HCT116 (cell line): Measurements from ENCODE around the gene SUSD5. TPM values are rescaled to one million over a fixed set of nuclear protein-coding genes. Genes with fewer than 3 reads are reported as not detected.

Experiments used
- ATAC-seq: fragments of 200-7000 bp; cut with Tn5 transposase; 2 replicates; pipeline ENCODE4 v1.9.1; 2020; ENCODE audit warnings: mild to moderate bottlenecking, moderate library complexity
- Bru-seq: library from RNA; stranded (reverse); fragments of 400-500 nt; gene quantifications from one replicate; lab custom pipeline; 2021; lab: Mats Ljungman, UMichigan
- BruChase-seq, 2 experiments: library from RNA; stranded (reverse); fragments of 400-500 nt; gene quantifications; one replicate each; lab custom pipeline; 2021; lab: Mats Ljungman, UMichigan
- BruUV-seq: library from RNA; stranded (reverse); fragments of 400-500 nt; replicated peaks from 2 replicates; lab custom pipeline; 2021; lab: Mats Ljungman, UMichigan
- CTCF ChIA-PET: fragments of 300-600 bp; sonication (Branson Sonifier 250); formaldehyde crosslinking; loops from one replicate; lab custom pipeline; 2021; ENCODE audit warnings: antibody characterized with exemption; lab: Charles Lee
- POLR2A ChIA-PET: fragments of 300-600, 350-600 bp; sonication (Branson Sonifier 250); formaldehyde crosslinking; loops from one replicate; lab custom pipeline; 2021; ENCODE audit warnings: antibody characterized with exemption; lab: Charles Lee
- RAD21 ChIA-PET, 2 experiments: fragments of 300-600 bp; sonication (Branson Sonifier 250); formaldehyde crosslinking; loops; one replicate each; lab custom pipeline; 2023; ENCODE audit warnings: low total read pairs in 2 of 2; ENCODE audit not compliant: uncharacterized antibody in 2 of 2, unreplicated experiment in 2 of 2, low non-redundant PET in 1 of 2; lab: Charles Lee
- DNase-seq: peaks from one replicate; pipeline ENCODE4 v3.0.0-alpha.2; 2010; ENCODE audit warnings: low read depth, low spot score
- H2AFZ ChIP-seq: fragments of 200-600 bp; shearing (Covaris generic), sonication (generic); 2 replicates; pipeline ENCODE4 v1.6.1; 2017; ENCODE audit warnings: low read depth, mixed run types, mixed read lengths, antibody characterized with exemption, low read length; ENCODE audit not compliant: poor library complexity, severe bottlenecking
- H3K27ac ChIP-seq: 2 replicates; pipeline ENCODE4 v1.5.1; 2012; ENCODE audit warnings: low read depth, low read length
- H3K27me3 ChIP-seq: fragments of 200-600 bp; sonication (generic); 2 replicates; pipeline ENCODE4 v1.6.1; 2016; ENCODE audit warnings: mixed run types, low read length, mixed read lengths; ENCODE audit not compliant: insufficient read depth
- H3K36me3 ChIP-seq, 2 experiments: fragments of 200-500 bp in 1 of 2; fragments of 200-600 bp in 1 of 2; sonication (Bioruptor generic) in 1 of 2; sonication (generic) in 1 of 2; 2 replicates each; pipeline versions ENCODE4 v1.5.1 to v1.6.1; 2014 to 2016; ENCODE audit warnings: low read length in 2 of 2, inconsistent platforms in 1 of 2, mixed read lengths in 1 of 2, mixed run types in 1 of 2; ENCODE audit not compliant: insufficient read depth in 2 of 2, control insufficient read depth in 1 of 2
- H3K4me1 ChIP-seq, 2 experiments: fragments of 200-600 bp in 1 of 2; sonication (generic) in 1 of 2; 2 replicates each; pipeline versions ENCODE4 v1.5.1 to v1.6.1; 2012 to 2017; ENCODE audit warnings: low read length in 2 of 2, inconsistent platforms in 1 of 2, mild to moderate bottlenecking in 1 of 2, mixed read lengths in 1 of 2, mixed run types in 1 of 2, moderate library complexity in 1 of 2; ENCODE audit not compliant: insufficient read depth in 2 of 2, control insufficient read depth in 1 of 2
- H3K4me2 ChIP-seq: fragments of 200-600 bp; sonication (generic); 2 replicates; pipeline ENCODE4 v1.6.1; 2017; ENCODE audit warnings: mixed run types, low read length, mixed read lengths
- H3K4me3 ChIP-seq, 2 experiments: fragments of 200-600 bp in 1 of 2; sonication (generic) in 1 of 2; replicated peaks in 1 of 2; 2 replicates each; pipeline ENCODE4 v1.5.1; 2011 to 2016; ENCODE audit warnings: low read length in 2 of 2, control low read depth in 1 of 2, low read depth in 1 of 2, mild to moderate bottlenecking in 1 of 2, mixed read lengths in 1 of 2, mixed run types in 1 of 2
- H3K79me2 ChIP-seq: fragments of 200-600 bp; sonication (generic); 2 replicates; pipeline ENCODE4 v1.6.1; 2017; ENCODE audit warnings: mild to moderate bottlenecking, mixed run types, low read length, moderate library complexity, mixed read lengths; ENCODE audit not compliant: insufficient read depth
- H3K9ac ChIP-seq: fragments of 200-600 bp; sonication (generic); 2 replicates; pipeline ENCODE4 v1.6.1; 2016; ENCODE audit warnings: low read length, mixed read lengths
- H3K9me2 ChIP-seq: fragments of 200-600 bp; sonication (generic), shearing (Covaris generic); 2 replicates; pipeline ENCODE4 v1.6.1; 2017; ENCODE audit warnings: mixed run types, mild to moderate bottlenecking, moderate library complexity; ENCODE audit not compliant: insufficient read depth
- H3K9me3 ChIP-seq, 2 experiments: fragments of 200-500 bp in 1 of 2; fragments of 200-600 bp in 1 of 2; sonication (Bioruptor generic) in 1 of 2; sonication (generic) in 1 of 2; 2 replicates each; pipeline ENCODE4 v1.6.1; 2014 to 2017; ENCODE audit warnings: low read length in 2 of 2, mixed read lengths in 2 of 2, inconsistent platforms in 1 of 2, low read depth in 1 of 2, mild to moderate bottlenecking in 1 of 2, mixed run types in 1 of 2, moderate library complexity in 1 of 2; ENCODE audit not compliant: control insufficient read depth in 1 of 2, insufficient read depth in 1 of 2
- H4K20me1 ChIP-seq: fragments of 200-600 bp; sonication (generic), shearing (Covaris generic); 2 replicates; pipeline ENCODE4 v1.6.1; 2017; ENCODE audit warnings: mixed run types, mild to moderate bottlenecking, moderate library complexity; ENCODE audit not compliant: insufficient read depth
- ATF3 ChIP-seq: IDR thresholded peaks from 2 replicates; pipeline ENCODE4 v1.6.1; 2012
- CBX3 ChIP-seq: IDR thresholded peaks from 2 replicates; pipeline ENCODE4 v1.6.1; 2012; ENCODE audit warnings: low read depth
- CTCF ChIP-seq, 3 experiments: fragments of 200-600 bp in 1 of 3; sonication (generic) in 1 of 3; IDR thresholded peaks in 2 of 3; conservative IDR thresholded peaks in 1 of 3; 2 replicates each; pipeline ENCODE4 v1.5.1; 2012 to 2017; ENCODE audit warnings: low read depth in 2 of 3, low read length in 2 of 3, antibody characterized with exemption in 1 of 3, borderline replicate concordance in 1 of 3, control low read depth in 1 of 3, mild to moderate bottlenecking in 1 of 3, mixed read lengths in 1 of 3, mixed run types in 1 of 3, moderate library complexity in 1 of 3; ENCODE audit not compliant: insufficient read depth in 1 of 3
- ELF1 ChIP-seq: IDR thresholded peaks from 2 replicates; pipeline ENCODE4 v1.6.1; 2012; ENCODE audit warnings: low read depth, borderline replicate concordance
- EZH2 ChIP-seq: fragments of 200-600 bp; sonication (generic); IDR thresholded peaks from 2 replicates; pipeline ENCODE4 v1.6.1; 2017; ENCODE audit warnings: antibody characterized with exemption, mixed run types
- EZH2phosphoT487 ChIP-seq: fragments of 200-600 bp; IDR thresholded peaks from 2 replicates; pipeline ENCODE4 v1.6.1; 2018; ENCODE audit warnings: antibody characterized with exemption, borderline replicate concordance
- FOSL1 ChIP-seq: IDR thresholded peaks from 2 replicates; pipeline ENCODE4 v1.6.1; 2012; ENCODE audit warnings: low read depth
- JUND ChIP-seq: IDR thresholded peaks from 2 replicates; pipeline ENCODE4 v1.6.1; 2012
- MAX ChIP-seq: IDR thresholded peaks from 2 replicates; pipeline ENCODE4 v1.6.1; 2012
- POLR2A ChIP-seq: IDR thresholded peaks from 2 replicates; pipeline ENCODE4 v1.7.0; 2011; ENCODE audit warnings: borderline replicate concordance; ENCODE audit not compliant: insufficient read depth, insufficient read length; ENCODE audit errors: extremely low read depth
- REST ChIP-seq: IDR thresholded peaks from 2 replicates; pipeline ENCODE4 v1.6.1; 2012; ENCODE audit warnings: low read depth
- SIN3A ChIP-seq: IDR thresholded peaks from 2 replicates; pipeline ENCODE4 v1.6.1; 2012; ENCODE audit warnings: low read depth
- SP1 ChIP-seq: IDR thresholded peaks from 2 replicates; pipeline ENCODE4 v1.6.1; 2012; ENCODE audit warnings: low read depth
- SRF ChIP-seq: IDR thresholded peaks from 2 replicates; pipeline ENCODE4 v1.6.1; 2012; ENCODE audit warnings: low read depth
- TCF7L2 ChIP-seq: IDR thresholded peaks from 2 replicates; pipeline ENCODE4 v1.7.0; 2011; ENCODE audit warnings: borderline replicate concordance, inconsistent platforms; ENCODE audit not compliant: insufficient read depth, insufficient read length; ENCODE audit errors: extremely low read depth
- YY1 ChIP-seq: IDR thresholded peaks from 2 replicates; pipeline ENCODE4 v1.6.1; 2011; ENCODE audit warnings: low read length, low read depth, moderate library complexity, mild to moderate bottlenecking; ENCODE audit not compliant: insufficient replicate concordance; ENCODE audit errors: extremely low read depth
- ZBTB33 ChIP-seq: IDR thresholded peaks from 2 replicates; pipeline ENCODE4 v1.6.1; 2011; ENCODE audit warnings: mild to moderate bottlenecking, low read length, moderate library complexity; ENCODE audit not compliant: insufficient replicate concordance; ENCODE audit errors: extremely low read depth
- intact Hi-C: fragments of 100-400 bp; cut with micrococcal nuclease; formaldehyde crosslinking; loops from 2 replicates; pipeline ENCODE4 v1.10.0; 2022
- long read RNA-seq: library from polyadenylated mRNA; unstranded; transcript quantifications from one replicate; pipeline ENCODE4 v2.0.0, GENCODE V29; 2021; ENCODE audit not compliant: unreplicated experiment
- polyA plus RNA-seq: library from polyadenylated mRNA; unstranded; fragments of >200 nt; gene quantifications from 2 replicates; pipeline ENCODE4 v1.2.1, GENCODE V29; 2012; ENCODE audit warnings: missing spikeins
- total RNA-seq: library from RNA; stranded (reverse); gene quantifications from one replicate; pipeline ENCODE4 v1.2.1, GENCODE V29; 2021; ENCODE audit not compliant: unreplicated experiment

The SUSD5 gene
- total RNA-seq: not detected
- not detected in 2 replicates for polyA plus RNA-seq
- Bru-seq, nascent RNA: not detected
- BruChase-seq, experiment 1, labeled RNA remaining after a 6-hour chase: percentile 6 among the genes with signal in this experiment
- percentile 1 among the genes with signal in this experiment for BruChase-seq, experiment 2, labeled RNA remaining after a 2-hour chase
- long read RNA-seq: 0 reads

- H3K4me2 ChIP-seq: no peak within 1 kb of the TSS
- no TSS peak for BruUV-seq
- H3K9me3 ChIP-seq: no peaks in the 10 kb centered on the region
- ATAC-seq (no peak), DNase-seq (no peak)
- H3K9me2 ChIP-seq: no peaks in the 10 kb centered on the region
- no peak for TF ChIP-seq MAX
- no peak for TF ChIP-seq ZBTB33
- no peak for TF ChIP-seq ELF1
- TF ChIP-seq FOSL1: no peak
- no peak for TF ChIP-seq REST
- TF ChIP-seq CTCF (IDR thresholded peaks at IDR 0.05 in 2 of 3, conservative IDR thresholded peaks at IDR 0.05 in 1 of 3; ENCODE audit: borderline replicate concordance in 1 of 3, insufficient read depth in 1 of 3, low read depth in 2 of 3, low read length in 2 of 3): no peak
- TF ChIP-seq SIN3A: no peak
- TF ChIP-seq JUND: no peak
- no peak for TF ChIP-seq POLR2A
- TF ChIP-seq CBX3: no peak
- TF ChIP-seq SRF: no peak
- TF ChIP-seq YY1: no peak
- TF ChIP-seq SP1: no peak
- no peak for TF ChIP-seq EZH2
- TF ChIP-seq ATF3: no peak
- no peak for TF ChIP-seq TCF7L2
- TF ChIP-seq EZH2phosphoT487: no peak
- H3K9ac ChIP-seq: no peak within 1 kb of the TSS
- H3K36me3 ChIP-seq: no peaks in the 10 kb centered on the region
- H3K27ac ChIP-seq: no peak within 1 kb of the TSS
- no peak within 1 kb of the TSS for H3K4me3 ChIP-seq
- peaks cover 4% of the 10 kb centered on the region; the same call in 1 of the 2 replicates for H3K27me3 ChIP-seq
- H4K20me1 ChIP-seq: no peaks in the 10 kb centered on the region
- intact Hi-C loops: no loop called here
- POLR2A ChIA-PET: no interaction called here
- no peaks in the 10 kb centered on the region for H3K4me1 ChIP-seq
- H2AFZ ChIP-seq: no peak within 1 kb of the TSS
- CTCF ChIA-PET: no interaction called here
- RAD21 ChIA-PET: no interaction called here
- no peaks in the 10 kb centered on the region for H3K79me2 ChIP-seq
Measured at GRCh38 chr3:33218446-33219174, at the start of gene SUSD5. SUSD5 (minus strand) TSS chr3:33218810; CDS start chr3:33218797, 13 bp downstream.
